Measurements from ENCODE around the gene SYNPO2. TPM values are rescaled to one million over a fixed set of nuclear protein-coding genes. Genes with fewer than 3 reads are reported as not detected.

The SYNPO2 gene, protein sequence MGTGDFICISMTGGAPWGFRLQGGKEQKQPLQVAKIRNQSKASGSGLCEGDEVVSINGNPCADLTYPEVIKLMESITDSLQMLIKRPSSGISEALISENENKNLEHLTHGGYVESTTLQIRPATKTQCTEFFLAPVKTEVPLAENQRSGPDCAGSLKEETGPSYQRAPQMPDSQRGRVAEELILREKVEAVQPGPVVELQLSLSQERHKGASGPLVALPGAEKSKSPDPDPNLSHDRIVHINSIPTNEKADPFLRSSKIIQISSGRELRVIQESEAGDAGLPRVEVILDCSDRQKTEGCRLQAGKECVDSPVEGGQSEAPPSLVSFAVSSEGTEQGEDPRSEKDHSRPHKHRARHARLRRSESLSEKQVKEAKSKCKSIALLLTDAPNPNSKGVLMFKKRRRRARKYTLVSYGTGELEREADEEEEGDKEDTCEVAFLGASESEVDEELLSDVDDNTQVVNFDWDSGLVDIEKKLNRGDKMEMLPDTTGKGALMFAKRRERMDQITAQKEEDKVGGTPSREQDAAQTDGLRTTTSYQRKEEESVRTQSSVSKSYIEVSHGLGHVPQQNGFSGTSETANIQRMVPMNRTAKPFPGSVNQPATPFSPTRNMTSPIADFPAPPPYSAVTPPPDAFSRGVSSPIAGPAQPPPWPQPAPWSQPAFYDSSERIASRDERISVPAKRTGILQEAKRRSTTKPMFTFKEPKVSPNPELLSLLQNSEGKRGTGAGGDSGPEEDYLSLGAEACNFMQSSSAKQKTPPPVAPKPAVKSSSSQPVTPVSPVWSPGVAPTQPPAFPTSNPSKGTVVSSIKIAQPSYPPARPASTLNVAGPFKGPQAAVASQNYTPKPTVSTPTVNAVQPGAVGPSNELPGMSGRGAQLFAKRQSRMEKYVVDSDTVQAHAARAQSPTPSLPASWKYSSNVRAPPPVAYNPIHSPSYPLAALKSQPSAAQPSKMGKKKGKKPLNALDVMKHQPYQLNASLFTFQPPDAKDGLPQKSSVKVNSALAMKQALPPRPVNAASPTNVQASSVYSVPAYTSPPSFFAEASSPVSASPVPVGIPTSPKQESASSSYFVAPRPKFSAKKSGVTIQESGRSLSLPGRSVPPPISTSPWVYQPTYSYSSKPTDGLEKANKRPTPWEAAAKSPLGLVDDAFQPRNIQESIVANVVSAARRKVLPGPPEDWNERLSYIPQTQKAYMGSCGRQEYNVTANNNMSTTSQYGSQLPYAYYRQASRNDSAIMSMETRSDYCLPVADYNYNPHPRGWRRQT
- 0.04 TPM in 1 of 2 replicates, not detected in the other for total RNA-seq (2016; rRNA removed; fragmentation: Illumina TruSeq; extraction: Trizol)
- not detected in 2 replicates for total RNA-seq (2016; cell fraction: cytosol; rRNA removed; fragmentation: Illumina TruSeq; extraction: Trizol; ENCODE audit: low read depth)
- not detected in 2 replicates for total RNA-seq (2016; cell fraction: insoluble cytoplasmic fraction; rRNA removed; fragmentation: Illumina TruSeq; extraction: Trizol)
- 0.03 TPM in 1 of 2 replicates, not detected in the other for total RNA-seq (2016; cell fraction: membrane; rRNA removed; fragmentation: Illumina TruSeq; extraction: Trizol)
- total RNA-seq (2016; cell fraction: nucleus; rRNA removed; fragmentation: Illumina TruSeq; extraction: Trizol), result 0.06 TPM in 1 of 2 replicates, not detected in the other
- polyA plus RNA-seq (2011; rRNA removed), result 0.01 TPM in 1 of 2 replicates, not detected in the other
- 0.01 TPM in 1 of 2 replicates, not detected in the other for polyA plus RNA-seq (2011; cell fraction: cytosol; rRNA removed)
- polyA plus RNA-seq (2011; cell fraction: nucleus; rRNA removed), result not detected in 2 replicates
- polyA plus RNA-seq (2012), result 0.04 TPM in 2 replicates
- 0.03 TPM in 1 of 2 replicates, not detected in the other for polyA plus RNA-seq (2016; cell fraction: cytosol; fragmentation: Illumina TruSeq; extraction: Trizol; ENCODE audit: low read depth)
- polyA plus RNA-seq (2016; cell fraction: insoluble cytoplasmic fraction; fragmentation: Illumina TruSeq; extraction: Trizol; ENCODE audit: low read depth), result not detected in 2 replicates
- polyA plus RNA-seq (2016; cell fraction: membrane; fragmentation: Illumina TruSeq; extraction: Trizol; ENCODE audit: low read depth), result not detected in 2 replicates
- polyA plus RNA-seq (2016; cell fraction: nucleus; fragmentation: Illumina TruSeq; extraction: Trizol; ENCODE audit: insufficient read depth, low read depth), result 0.15 TPM in 2 replicates
- polyA minus RNA-seq (2011; rRNA and poly(A)+ RNA removed; ENCODE audit: low replicate concordance), result 0.63 TPM in 1 of 2 replicates, not detected in the other
- not detected in 2 replicates for polyA minus RNA-seq (2011; cell fraction: cytosol; rRNA and poly(A)+ RNA removed)
- 0.12 TPM in 1 of 2 replicates, not detected in the other for polyA minus RNA-seq (2011; cell fraction: nucleus; rRNA and poly(A)+ RNA removed)
- percentile 12 among the genes with signal in this experiment for Bru-seq, nascent RNA
- percentile 11 among the genes with signal in this experiment for BruChase-seq, experiment 1, labeled RNA remaining after a 6-hour chase
- percentile 16 among the genes with signal in this experiment for BruChase-seq, experiment 2, labeled RNA remaining after a 2-hour chase
- long read RNA-seq, experiment 1, partial matches to known transcripts, result 0 of 1 reads
- long read RNA-seq, experiment 1, other reads (novel, unspliced or antisense), result 1 of 1 reads
- long read RNA-seq, experiment 2, result 0 reads

DNA sequence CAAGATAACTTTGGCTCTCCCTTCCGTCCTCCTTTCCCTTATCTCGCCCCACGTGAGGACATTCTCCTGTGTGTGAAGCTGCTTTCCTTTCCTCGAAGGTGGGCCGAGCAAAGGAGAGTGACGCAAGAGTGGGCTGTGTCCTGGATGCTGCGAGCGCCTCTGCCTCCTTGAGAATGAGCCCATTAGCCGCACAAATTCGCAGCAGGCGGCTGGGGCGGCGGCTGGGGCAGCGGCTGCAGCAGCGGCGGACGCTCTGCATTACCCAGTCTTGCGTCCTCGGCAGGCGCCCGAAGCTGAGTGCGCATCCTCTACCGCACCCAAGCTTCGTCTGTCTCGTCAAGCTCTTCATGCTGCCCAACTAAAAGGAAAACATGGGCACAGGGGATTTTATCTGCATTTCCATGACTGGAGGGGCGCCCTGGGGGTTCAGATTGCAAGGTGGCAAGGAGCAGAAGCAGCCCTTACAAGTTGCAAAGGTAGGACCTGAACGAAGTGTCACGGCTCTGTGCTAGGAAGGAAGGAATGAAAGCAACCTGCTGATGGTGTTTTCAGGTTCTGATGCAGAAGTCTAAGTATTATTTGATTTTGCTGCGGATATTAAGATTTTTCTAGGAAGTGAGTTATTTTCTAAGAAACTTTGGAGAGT lies at the start of gene SYNPO2:
SYNPO2 (plus strand) TSS at position 189 of the 646 bp plus-strand sequence; CDS start at position 372, 183 bp downstream.
- no peak for DNase-seq (ENCODE audit: low spot score)
- Histone ChIP-seq H3K27me3 (ENCODE audit: control insufficient read depth in 1 of 2, insufficient read depth in 2 of 2, low read length in 2 of 2) (peaks cover 0 to 22% of the 10 kb centered on the region in 2 experiments; a peak in 2 of 5 replicates), H3K9ac (ENCODE audit: insufficient read depth, low read depth, low read length) (no peak within 1 kb of the TSS), H3K79me2 (ENCODE audit: insufficient read depth, low read length) (no peaks in the 10 kb centered on the region), H3K36me3 (replicated peaks in 1 of 2; ENCODE audit: control insufficient read depth in 1 of 2, insufficient read depth in 2 of 2, low read length in 2 of 2) (no peaks in the 10 kb centered on the region), H4K20me1 (ENCODE audit: insufficient read depth, low read length) (no peaks in the 10 kb centered on the region), H3K27ac (ENCODE audit: extremely low read length, insufficient read depth, low read length) (no peak within 1 kb of the TSS), H3K4me1 (ENCODE audit: insufficient read depth, low read length) (peaks cover 10% of the 10 kb centered on the region; the same call in 1 of the 2 replicates), H3K9me3 (ENCODE audit: low read length) (no peaks in the 10 kb centered on the region), H2AFZ (ENCODE audit: low read length) (no peak within 1 kb of the TSS), H3K4me3 (replicated peaks in 1 of 3; ENCODE audit: insufficient read depth in 1 of 3, low read depth in 2 of 3, low read length in 3 of 3) (peak within 1 kb of the TSS in 2 of 3 experiments; percentile 16 to 56; a peak in 2 of 6 replicates), H3K4me2 (ENCODE audit: low read depth, low read length) (peak within 1 kb of the TSS; percentile 68)
- FAIRE-seq, result no peak
- in situ Hi-C loops (cut with HindIII; ENCODE audit: extremely low pct_ligation_motif_present, low pct_unique_long_range_greater_than_20kb), result no loop called here
- 25% methylated on average over 17 of the region's 29 CpGs for WGBS (ENCODE audit: low lambda C conversion rate)
- intact Hi-C loops (cut with micrococcal nuclease; ENCODE audit: unreplicated experiment), result no loop called here
- POLR2A ChIA-PET, result no interaction called here
- ATAC-seq, result peak; percentile 89
- CTCF ChIA-PET (ENCODE audit: low intra/inter-chr PET ratio, low total read pairs), result interaction anchor here (3.1 kb wide), 1 partner anchor 116 kb away, joined by 20 read pairs; no protein-coding TSS in a partner anchor
- no TSS peak for BruUV-seq (replicated peaks)
- TF ChIP-seq NFE2L1 (CRISPR knock-in tag; IDR thresholded peaks at IDR 0.05; ENCODE audit: borderline replicate concordance), result no peak
- no peak for TF ChIP-seq NFKB2 (CRISPR knock-in tag; IDR thresholded peaks at IDR 0.05; ENCODE audit: borderline replicate concordance)
- TF ChIP-seq CHD2 (IDR thresholded peaks at IDR 0.05; ENCODE audit: low read depth, low read length), result no peak
- TF ChIP-seq, protein P1, sequence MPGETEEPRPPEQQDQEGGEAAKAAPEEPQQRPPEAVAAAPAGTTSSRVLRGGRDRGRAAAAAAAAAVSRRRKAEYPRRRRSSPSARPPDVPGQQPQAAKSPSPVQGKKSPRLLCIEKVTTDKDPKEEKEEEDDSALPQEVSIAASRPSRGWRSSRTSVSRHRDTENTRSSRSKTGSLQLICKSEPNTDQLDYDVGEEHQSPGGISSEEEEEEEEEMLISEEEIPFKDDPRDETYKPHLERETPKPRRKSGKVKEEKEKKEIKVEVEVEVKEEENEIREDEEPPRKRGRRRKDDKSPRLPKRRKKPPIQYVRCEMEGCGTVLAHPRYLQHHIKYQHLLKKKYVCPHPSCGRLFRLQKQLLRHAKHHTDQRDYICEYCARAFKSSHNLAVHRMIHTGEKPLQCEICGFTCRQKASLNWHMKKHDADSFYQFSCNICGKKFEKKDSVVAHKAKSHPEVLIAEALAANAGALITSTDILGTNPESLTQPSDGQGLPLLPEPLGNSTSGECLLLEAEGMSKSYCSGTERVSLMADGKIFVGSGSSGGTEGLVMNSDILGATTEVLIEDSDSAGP (CRISPR knock-in tag; IDR thresholded peaks at IDR 0.05; ENCODE audit: borderline replicate concordance), result no peak
- 0 out of 2 replicates have a peak, but pooled peaks have one; percentile 39 for TF ChIP-seq CBX2 (IDR thresholded peaks at IDR 0.05; ENCODE audit: low read depth, low read length)
- TF ChIP-seq CBX2 (CRISPR knock-in tag; IDR thresholded peaks at IDR 0.05; ENCODE audit: low read depth), result no peak
- TF ChIP-seq NFRKB (IDR thresholded peaks at IDR 0.05), result no peak
- peak; percentile 26; the same call in 1 of the 2 replicates for TF ChIP-seq CEBPG (CRISPR knock-in tag; IDR thresholded peaks at IDR 0.05)
- 0 out of 2 replicates have a peak, but pooled peaks have one; percentile 28 for TF ChIP-seq CEBPB (IDR thresholded peaks at IDR 0.05; ENCODE audit: borderline replicate concordance, low read depth, low read length)
- peak in 1 of 2 experiments; percentile 21; a peak in 1 of 4 replicates for TF ChIP-seq ATF4 (CRISPR knock-in tag; IDR thresholded peaks at IDR 0.05)
- peak; percentile 57 for TF ChIP-seq HNRNPLL (IDR thresholded peaks at IDR 0.05; ENCODE audit: low read depth, low read length, poor library complexity, severe bottlenecking)

Data from HepG2 (cell line).